ENCODE data around the gene DLGAP1. TPM values are rescaled to one million over a fixed set of nuclear protein-coding genes. Genes with fewer than 3 reads are reported as not detected.

DLGAP1 gene
- total RNA-seq, 1 experiment from 2014 or later: 0.39 TPM

GRCh38 chr18:3682061-3682460, 773.0 kb downstream of the DLGAP1 start:
- no TSS peak for BruUV-seq (replicated peaks)
- H3K4me2 ChIP-seq (ENCODE audit: low read length): no peak overlapping the region
- ATAC-seq (no peak), DNase-seq (ENCODE audit: low read depth, low spot score) (no peak)
- no peaks in the 10 kb centered on the region for H3K27me3 ChIP-seq (ENCODE audit: insufficient read depth, low read length)
- no peak overlapping the region for H2AFZ ChIP-seq (ENCODE audit: low read depth, low read length, poor library complexity, severe bottlenecking)
- H3K9me2 ChIP-seq (ENCODE audit: insufficient read depth): no peaks in the 10 kb centered on the region; the same call in 1 of the 2 replicates
- H3K79me2 ChIP-seq (ENCODE audit: insufficient read depth, low read length): no peaks in the 10 kb centered on the region
- CTCF ChIA-PET: no interaction called here
- POLR2A ChIA-PET: interaction anchor here (1.2 kb wide), 1 partner anchor 16 kb away, joined by 5 read pairs; no protein-coding TSS in a partner anchor
- no peaks in the 10 kb centered on the region for H4K20me1 ChIP-seq (ENCODE audit: insufficient read depth)
- no peaks in the 10 kb centered on the region for H3K36me3 ChIP-seq (ENCODE audit: control insufficient read depth in 1 of 2, insufficient read depth in 2 of 2, low read length in 2 of 2)
- no peaks in the 10 kb centered on the region for H3K4me1 ChIP-seq (ENCODE audit: control insufficient read depth in 1 of 2, insufficient read depth in 2 of 2, low read length in 2 of 2)
- RAD21 ChIA-PET (ENCODE audit: low non-redundant PET in 1 of 2, low total read pairs in 2 of 2, uncharacterized antibody in 2 of 2, unreplicated experiment in 2 of 2): no interaction called here
- intact Hi-C loops (cut with micrococcal nuclease): no loop called here
- H3K27ac ChIP-seq (ENCODE audit: low read depth, low read length): no peak overlapping the region
- peaks cover 0 to 4% of the 10 kb centered on the region in 2 experiments; a peak in 2 of 4 replicates for H3K9me3 ChIP-seq (ENCODE audit: control insufficient read depth in 1 of 2, insufficient read depth in 1 of 2, low read depth in 1 of 2, low read length in 2 of 2)
- TF ChIP-seq CEBPB (IDR thresholded peaks at IDR 0.05; ENCODE audit: low read depth): no peak
- no peak for TF ChIP-seq ZNF274 (IDR thresholded peaks at IDR 0.05; ENCODE audit: low read depth, low read length)
- H3K4me3 ChIP-seq (replicated peaks in 1 of 2; ENCODE audit: low read depth in 1 of 2, low read length in 2 of 2): no peak overlapping the region
- no peak overlapping the region for H3K9ac ChIP-seq (ENCODE audit: low read length)

- ATAC-seq (no peak), DNase-seq (ENCODE audit: low read depth, low spot score) (no peak)
- Histone ChIP-seq H3K9me3 (ENCODE audit: control insufficient read depth in 1 of 2, insufficient read depth in 1 of 2, low read depth in 1 of 2, low read length in 2 of 2) (peaks cover 0 to 4% of the 10 kb centered on the region in 2 experiments; a peak in 1 of 4 replicates), H3K4me1 (ENCODE audit: control insufficient read depth in 1 of 2, insufficient read depth in 2 of 2, low read length in 2 of 2) (peaks cover 7 to 10% of the 10 kb centered on the region in 2 experiments), H3K9me2 (ENCODE audit: insufficient read depth) (no peaks in the 10 kb centered on the region; the same call in 1 of the 2 replicates), H3K27ac (ENCODE audit: low read depth, low read length) (no peak overlapping the region), H3K9ac (ENCODE audit: low read length) (no peak overlapping the region), H2AFZ (ENCODE audit: low read depth, low read length, poor library complexity, severe bottlenecking) (no peak overlapping the region), H3K4me2 (ENCODE audit: low read length) (no peak overlapping the region), H3K27me3 (ENCODE audit: insufficient read depth, low read length) (no peaks in the 10 kb centered on the region), H3K79me2 (ENCODE audit: insufficient read depth, low read length) (no peaks in the 10 kb centered on the region), H3K36me3 (ENCODE audit: control insufficient read depth in 1 of 2, insufficient read depth in 2 of 2, low read length in 2 of 2) (no peaks in the 10 kb centered on the region), H4K20me1 (ENCODE audit: insufficient read depth) (no peaks in the 10 kb centered on the region), H3K4me3 (replicated peaks in 1 of 2; ENCODE audit: low read depth in 1 of 2, low read length in 2 of 2) (no peak overlapping the region)
- ChIA-PET RAD21 (ENCODE audit: low non-redundant PET in 1 of 2, low total read pairs in 2 of 2, uncharacterized antibody in 2 of 2, unreplicated experiment in 2 of 2) (interaction anchor here in 1 of 2 experiments (0.6 kb wide), 1 partner anchor 226 kb away, joined by 8 read pairs; no protein-coding TSS in a partner anchor), POLR2A (interaction anchor here (1.5 kb wide), 1 partner anchor 12 kb away, joined by 5 read pairs; no protein-coding TSS in a partner anchor), CTCF (interaction anchor here (1.9 kb wide), 1 partner anchor 13 kb away, joined by 12 read pairs; no protein-coding TSS in a partner anchor)
- TF ChIP-seq FOSL1 (IDR thresholded peaks at IDR 0.05; ENCODE audit: low read depth): no peak
- no peak for TF ChIP-seq EGR1 (IDR thresholded peaks at IDR 0.05; ENCODE audit: low read depth)
- TF ChIP-seq ZFX (IDR thresholded peaks at IDR 0.05): no peak
- no peak for TF ChIP-seq TCF7L2 (IDR thresholded peaks at IDR 0.05; ENCODE audit: borderline replicate concordance, extremely low read depth, insufficient read depth, insufficient read length)
- TF ChIP-seq CEBPB (IDR thresholded peaks at IDR 0.05; ENCODE audit: low read depth): no peak
- no TSS peak for BruUV-seq (replicated peaks)
- intact Hi-C loops (cut with micrococcal nuclease): no loop called here
These were observed 775.9 kb downstream of the DLGAP1 start for GRCh38 chr18:3679241-3679640.

Measured in HCT116 (cell line).